Neural progenitor cell (in vitro differentiated cells): ENCODE measurements around the gene PCNT. TPM values are rescaled to one million over a fixed set of nuclear protein-coding genes. Genes with fewer than 3 reads are reported as not detected.

Experiments used
- DNase-seq: peaks from one replicate; pipeline ENCODE4 v3.0.0-alpha.2; 2016; ENCODE audit warnings: low spot score
- H2AFZ ChIP-seq: fragments of 200-600 bp; sonication (generic); replicated peaks from 2 replicates; pipeline ENCODE4 v1.6.1; 2016; ENCODE audit warnings: antibody characterized with exemption
- H3F3A ChIP-seq: fragments of 200-600 bp; sonication (generic); 2 replicates; pipeline ENCODE4 v1.6.1; 2016; ENCODE audit warnings: antibody characterized with exemption, low read depth
- H3K27ac ChIP-seq: fragments of 200-600 bp; sonication (generic); 2 replicates; pipeline ENCODE4 v1.5.1; 2016; ENCODE audit warnings: mild to moderate bottlenecking
- H3K27me3 ChIP-seq: fragments of 200-600 bp; sonication (generic); 2 replicates; pipeline ENCODE4 v1.6.1; 2016; ENCODE audit warnings: mild to moderate bottlenecking, moderate library complexity
- H3K36me3 ChIP-seq: fragments of 200-600 bp; sonication (generic); 2 replicates; pipeline ENCODE4 v1.5.1; 2016
- H3K4me1 ChIP-seq: fragments of 200-600 bp; sonication (generic); 2 replicates; pipeline ENCODE4 v1.6.1; 2016; ENCODE audit warnings: mixed run types
- H3K4me2 ChIP-seq: fragments of 200-600 bp; sonication (generic); 2 replicates; pipeline ENCODE4 v1.6.1; 2016
- H3K4me3 ChIP-seq: fragments of 200-600 bp; sonication (generic); 2 replicates; pipeline ENCODE4 v1.5.1; 2016
- H3K79me2 ChIP-seq: fragments of 200-600 bp; sonication (generic); 2 replicates; pipeline ENCODE4 v1.6.1; 2016; ENCODE audit warnings: low read depth
- H3K9ac ChIP-seq: fragments of 200-600 bp; sonication (generic); 2 replicates; pipeline ENCODE4 v1.6.1; 2016
- H3K9me3 ChIP-seq: fragments of 200-600 bp; sonication (generic); 2 replicates; pipeline ENCODE4 v1.5.1; 2016; ENCODE audit warnings: low read depth
- H4K20me1 ChIP-seq: fragments of 200-600 bp; sonication (generic); 2 replicates; pipeline ENCODE4 v1.6.1; 2016; ENCODE audit warnings: low read depth
- H3K27ac Mint-ChIP-seq: 3 replicates; pipeline ENCODE4 v1.8.0; 2021; ENCODE audit warnings: mixed read lengths
- H3K27me3 Mint-ChIP-seq: 2 replicates; pipeline ENCODE4 v1.8.0; 2022; ENCODE audit warnings: low read depth, mild to moderate bottlenecking, inconsistent platforms, moderate library complexity, mixed read lengths; ENCODE audit not compliant: insufficient read depth
- H3K36me3 Mint-ChIP-seq: 3 replicates; pipeline ENCODE4 v1.8.0; 2021; ENCODE audit warnings: mixed read lengths
- H3K4me1 Mint-ChIP-seq: 3 replicates; pipeline ENCODE4 v1.8.0; 2021; ENCODE audit warnings: mixed read lengths
- H3K4me3 Mint-ChIP-seq: 3 replicates; pipeline ENCODE4 v1.8.0; 2021; ENCODE audit warnings: mild to moderate bottlenecking, moderate library complexity, mixed read lengths
- H3K9me3 Mint-ChIP-seq: 3 replicates; pipeline ENCODE4 v1.8.0; 2020; ENCODE audit warnings: mixed read lengths
- CTCF ChIP-seq: fragments of 200-600 bp; sonication (generic); IDR thresholded peaks from 2 replicates; pipeline ENCODE4 v1.5.1; 2017; ENCODE audit warnings: antibody characterized with exemption, mild to moderate bottlenecking
- EZH2 ChIP-seq: fragments of 200-600 bp; sonication (generic); IDR thresholded peaks from 2 replicates; pipeline ENCODE4 v1.6.1; 2017; ENCODE audit warnings: antibody characterized with exemption, mild to moderate bottlenecking, moderate library complexity
- EZH2phosphoT487 ChIP-seq: fragments of 200-600 bp; sonication (generic); IDR thresholded peaks from 2 replicates; pipeline ENCODE4 v1.6.1; 2017; ENCODE audit warnings: antibody characterized with exemption
- total RNA-seq: library from RNA; depleted of rRNA; stranded (reverse); fragments of >200 nt; gene quantifications from 2 replicates; pipeline ENCODE4 v1.2.3, GENCODE V29; 2015; ENCODE audit warnings: low replicate concordance

The PCNT gene
- total RNA-seq, 1 donor from 2014 or later, result 42.0 TPM

- Histone ChIP-seq H3K4me3 (no peak overlapping the region), H2AFZ (no peak overlapping the region), H3K27me3 (no peaks in the 10 kb centered on the region), H3F3A (no peaks in the 10 kb centered on the region), H3K27ac (no peak overlapping the region), H3K4me2 (no peak overlapping the region), H3K79me2 (no peaks in the 10 kb centered on the region), H3K36me3 (peaks cover 3% of the 10 kb centered on the region), H3K4me1 (peaks cover 1% of the 10 kb centered on the region), H4K20me1 (peaks cover 14% of the 10 kb centered on the region), H3K9me3 (no peaks in the 10 kb centered on the region), H3K9ac (no peak overlapping the region)
- H3K27me3 Mint-ChIP-seq, result no peaks in the 10 kb centered on the region
- H3K27ac Mint-ChIP-seq, result no peak overlapping the region
- no peak for DNase-seq
- no peaks in the 10 kb centered on the region for H3K9me3 Mint-ChIP-seq
- no peaks in the 10 kb centered on the region for H3K4me1 Mint-ChIP-seq
- TF ChIP-seq EZH2 (no peak), EZH2phosphoT487 (no peak), CTCF (no peak)
- H3K36me3 Mint-ChIP-seq, result peaks cover 21% of the 10 kb centered on the region
- H3K4me3 Mint-ChIP-seq, result no peak overlapping the region
These were observed 11.0 kb upstream of the PCNT start for GRCh38 chr21:46312949-46313348.

GRCh38 chr21:46314441-46315020, 9.4 kb upstream of the PCNT start:
- Histone ChIP-seq H3K4me3 (no peak overlapping the region), H4K20me1 (peaks cover 29% of the 10 kb centered on the region), H3K36me3 (peaks cover 3% of the 10 kb centered on the region), H3F3A (peaks cover 10% of the 10 kb centered on the region), H3K4me1 (peaks cover 8% of the 10 kb centered on the region), H3K27me3 (no peaks in the 10 kb centered on the region), H3K27ac (no peak overlapping the region), H3K9ac (no peak overlapping the region), H3K4me2 (no peak overlapping the region), H3K79me2 (peaks cover 8% of the 10 kb centered on the region), H3K9me3 (no peaks in the 10 kb centered on the region), H2AFZ (no peak overlapping the region)
- TF ChIP-seq EZH2, result no peak
- no peak for TF ChIP-seq EZH2phosphoT487
- no peak for TF ChIP-seq CTCF
- Mint-ChIP-seq H3K36me3 (peaks cover 18% of the 10 kb centered on the region), H3K27me3 (no peaks in the 10 kb centered on the region), H3K4me3 (no peak overlapping the region), H3K27ac (no peak overlapping the region), H3K4me1 (peaks cover 8% of the 10 kb centered on the region), H3K9me3 (no peaks in the 10 kb centered on the region)
- no peak for DNase-seq

GRCh38 chr21:46316708-46317324, 7.1 kb upstream of the PCNT start:
- no peak overlapping the region for H3K4me3 ChIP-seq
- Mint-ChIP-seq H3K27me3 (no peaks in the 10 kb centered on the region), H3K27ac (no peak overlapping the region), H3K4me1 (peaks cover 22% of the 10 kb centered on the region), H3K9me3 (no peaks in the 10 kb centered on the region), H3K4me3 (no peak overlapping the region), H3K36me3 (peaks cover 20% of the 10 kb centered on the region)
- no peak overlapping the region for H3K9ac ChIP-seq
- DNase-seq, result no peak
- H4K20me1 ChIP-seq, result peaks cover 52% of the 10 kb centered on the region
- TF ChIP-seq EZH2phosphoT487 (no peak), CTCF (no peak), EZH2 (no peak)
- no peaks in the 10 kb centered on the region for H3K36me3 ChIP-seq
- H3K4me2 ChIP-seq, result no peak overlapping the region
- H3K27ac ChIP-seq, result no peak overlapping the region
- H3F3A ChIP-seq, result peaks cover 17% of the 10 kb centered on the region
- peaks cover 31% of the 10 kb centered on the region for H3K79me2 ChIP-seq
- H3K9me3 ChIP-seq, result no peaks in the 10 kb centered on the region
- no peak overlapping the region for H2AFZ ChIP-seq
- H3K4me1 ChIP-seq, result peaks cover 22% of the 10 kb centered on the region
- H3K27me3 ChIP-seq, result no peaks in the 10 kb centered on the region
